Measurements from ENCODE around the gene CLN6.

Gene CLN6

GRCh38 chr15:68191555-68191954, 38.0 kb downstream of the CLN6 start:
- TF ChIP-seq CTCF (conservative IDR thresholded peaks at IDR 0.05) (no peak), ZFX (IDR thresholded peaks at IDR 0.05) (no peak)
- H3K27ac ChIP-seq: no peak overlapping the region

- H3K27ac ChIP-seq: no peak overlapping the region
- TF ChIP-seq CTCF (conservative IDR thresholded peaks at IDR 0.05) (no peak), ZFX (IDR thresholded peaks at IDR 0.05) (no peak)
Observed at GRCh38 chr15:68190048-68190447, 39.5 kb downstream of the CLN6 start.

GRCh38 chr15:68188647-68189046, 40.9 kb downstream of the CLN6 start:
- no peak for TF ChIP-seq CTCF (conservative IDR thresholded peaks at IDR 0.05)
- no peak for TF ChIP-seq ZFX (IDR thresholded peaks at IDR 0.05)
- H3K27ac ChIP-seq: no peak overlapping the region

GRCh38 chr15:68187559-68187958, 42.0 kb downstream of the CLN6 start:
- no peak for TF ChIP-seq CTCF (conservative IDR thresholded peaks at IDR 0.05)
- TF ChIP-seq ZFX (IDR thresholded peaks at IDR 0.05): no peak
- peak overlapping the region; percentile 47 for H3K27ac ChIP-seq

- TF ChIP-seq ZFX (IDR thresholded peaks at IDR 0.05) (no peak), CTCF (conservative IDR thresholded peaks at IDR 0.05) (no peak)
- H3K27ac ChIP-seq: no peak overlapping the region
Observed at GRCh38 chr15:68186671-68187397, 42.7 kb downstream of the CLN6 start.

- TF ChIP-seq CTCF (conservative IDR thresholded peaks at IDR 0.05) (no peak), ZFX (IDR thresholded peaks at IDR 0.05) (no peak)
- H3K27ac ChIP-seq: no peak overlapping the region
Observed at GRCh38 chr15:68184616-68185480, 44.7 kb downstream of the CLN6 start.
